NOMO-1 treated with dmso at 0.1 percent for 144 hours (cell line): ENCODE measurements around the gene SEC63.
"Not testable (repeated sequence)": the region's sequence is repeated elsewhere in the genome, so short reads cannot be mapped to it uniquely, and the experiment has no call there.

ENCODE experiments used
- DNase-seq: peaks from one replicate; lab custom pipeline; 2025; ENCODE audit not compliant: unreplicated experiment; lab: John Stamatoyannopoulos, UW

SEC63 gene, protein sequence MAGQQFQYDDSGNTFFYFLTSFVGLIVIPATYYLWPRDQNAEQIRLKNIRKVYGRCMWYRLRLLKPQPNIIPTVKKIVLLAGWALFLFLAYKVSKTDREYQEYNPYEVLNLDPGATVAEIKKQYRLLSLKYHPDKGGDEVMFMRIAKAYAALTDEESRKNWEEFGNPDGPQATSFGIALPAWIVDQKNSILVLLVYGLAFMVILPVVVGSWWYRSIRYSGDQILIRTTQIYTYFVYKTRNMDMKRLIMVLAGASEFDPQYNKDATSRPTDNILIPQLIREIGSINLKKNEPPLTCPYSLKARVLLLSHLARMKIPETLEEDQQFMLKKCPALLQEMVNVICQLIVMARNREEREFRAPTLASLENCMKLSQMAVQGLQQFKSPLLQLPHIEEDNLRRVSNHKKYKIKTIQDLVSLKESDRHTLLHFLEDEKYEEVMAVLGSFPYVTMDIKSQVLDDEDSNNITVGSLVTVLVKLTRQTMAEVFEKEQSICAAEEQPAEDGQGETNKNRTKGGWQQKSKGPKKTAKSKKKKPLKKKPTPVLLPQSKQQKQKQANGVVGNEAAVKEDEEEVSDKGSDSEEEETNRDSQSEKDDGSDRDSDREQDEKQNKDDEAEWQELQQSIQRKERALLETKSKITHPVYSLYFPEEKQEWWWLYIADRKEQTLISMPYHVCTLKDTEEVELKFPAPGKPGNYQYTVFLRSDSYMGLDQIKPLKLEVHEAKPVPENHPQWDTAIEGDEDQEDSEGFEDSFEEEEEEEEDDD

DNA sequence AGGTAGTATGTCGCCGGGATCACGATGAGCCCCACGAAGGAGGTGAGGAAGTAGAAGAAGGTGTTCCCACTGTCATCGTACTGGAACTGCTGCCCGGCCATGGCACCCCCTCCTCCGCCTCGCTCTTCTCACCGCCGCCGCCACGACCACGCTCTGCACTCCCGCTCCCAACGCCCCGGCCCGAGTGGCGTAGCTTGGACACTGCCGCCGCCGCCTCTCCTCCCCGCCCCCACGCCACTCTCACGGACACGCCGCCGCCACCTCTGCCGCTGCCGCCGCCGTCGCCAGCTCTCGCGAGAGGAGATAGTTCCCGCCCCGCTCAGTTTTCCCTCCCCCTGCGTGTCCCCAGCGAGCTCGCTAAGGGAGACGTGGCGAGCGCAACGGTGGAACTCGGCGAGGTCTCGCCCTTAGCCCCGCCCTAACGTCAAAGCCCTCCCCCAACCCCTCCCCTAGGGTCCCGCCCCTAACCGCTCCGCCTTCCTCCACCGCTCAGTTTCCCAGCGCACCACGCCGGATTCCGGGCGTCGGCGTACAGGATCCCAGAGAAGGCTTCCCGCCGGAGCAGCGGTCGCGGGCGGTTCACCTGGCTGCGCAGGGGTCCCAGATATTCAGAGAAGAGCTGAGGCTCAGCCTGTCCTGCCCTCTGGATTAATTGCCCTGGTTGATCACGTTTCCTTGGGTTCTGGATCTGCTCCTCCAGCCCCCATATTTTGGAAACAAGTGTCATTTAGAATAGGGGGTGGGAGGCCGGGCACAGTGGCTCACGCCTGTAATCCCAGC lies at the start of gene SEC63:
TSS of gene SEC63 (minus strand) at position 300 of the 780 bp plus-strand sequence. CDS start at position 101, 199 bp downstream.
- DNase-seq: peak; percentile 93

DNA sequence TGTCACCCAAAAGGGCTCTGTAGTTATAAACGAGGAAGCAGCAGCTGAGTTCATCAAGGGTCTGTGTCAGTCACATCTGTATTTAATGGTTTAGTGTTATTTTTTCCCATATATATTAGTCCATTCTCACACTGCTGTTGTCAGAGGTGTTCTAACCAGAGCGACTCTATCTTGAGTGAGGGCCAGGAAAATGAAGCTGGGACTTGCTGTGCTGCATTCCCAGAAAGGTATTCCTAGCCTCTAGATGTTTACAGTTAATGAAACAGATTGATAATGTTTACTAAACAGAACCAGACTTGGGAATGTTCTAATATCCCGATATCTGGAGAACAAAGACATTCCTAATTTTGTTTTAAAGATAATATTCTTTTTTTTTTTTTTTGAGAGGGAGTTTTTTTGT lies 48.0 kb upstream of the SEC63 start:
- no peak for DNase-seq

DNA sequence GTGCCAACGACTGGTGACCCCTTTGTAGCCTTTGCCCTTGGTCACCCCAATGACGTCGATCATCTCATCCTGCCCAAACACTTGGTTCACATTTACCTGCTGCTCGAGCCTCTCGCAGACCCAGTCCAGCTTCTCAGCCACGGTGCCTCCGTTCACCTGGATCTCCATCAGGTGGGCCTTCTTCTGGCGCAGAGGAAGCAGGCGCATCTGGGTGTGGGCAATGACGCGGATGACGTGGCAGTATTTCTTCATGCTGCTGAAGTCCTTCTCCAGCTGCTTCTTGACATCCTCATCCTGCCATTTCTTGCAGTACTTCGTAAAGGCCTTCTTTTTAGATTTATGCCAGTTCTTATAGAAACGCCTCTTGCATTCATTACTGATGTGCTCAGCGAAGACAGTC lies 46.9 kb upstream of the SEC63 start:
- DNase-seq: no peak

DNA sequence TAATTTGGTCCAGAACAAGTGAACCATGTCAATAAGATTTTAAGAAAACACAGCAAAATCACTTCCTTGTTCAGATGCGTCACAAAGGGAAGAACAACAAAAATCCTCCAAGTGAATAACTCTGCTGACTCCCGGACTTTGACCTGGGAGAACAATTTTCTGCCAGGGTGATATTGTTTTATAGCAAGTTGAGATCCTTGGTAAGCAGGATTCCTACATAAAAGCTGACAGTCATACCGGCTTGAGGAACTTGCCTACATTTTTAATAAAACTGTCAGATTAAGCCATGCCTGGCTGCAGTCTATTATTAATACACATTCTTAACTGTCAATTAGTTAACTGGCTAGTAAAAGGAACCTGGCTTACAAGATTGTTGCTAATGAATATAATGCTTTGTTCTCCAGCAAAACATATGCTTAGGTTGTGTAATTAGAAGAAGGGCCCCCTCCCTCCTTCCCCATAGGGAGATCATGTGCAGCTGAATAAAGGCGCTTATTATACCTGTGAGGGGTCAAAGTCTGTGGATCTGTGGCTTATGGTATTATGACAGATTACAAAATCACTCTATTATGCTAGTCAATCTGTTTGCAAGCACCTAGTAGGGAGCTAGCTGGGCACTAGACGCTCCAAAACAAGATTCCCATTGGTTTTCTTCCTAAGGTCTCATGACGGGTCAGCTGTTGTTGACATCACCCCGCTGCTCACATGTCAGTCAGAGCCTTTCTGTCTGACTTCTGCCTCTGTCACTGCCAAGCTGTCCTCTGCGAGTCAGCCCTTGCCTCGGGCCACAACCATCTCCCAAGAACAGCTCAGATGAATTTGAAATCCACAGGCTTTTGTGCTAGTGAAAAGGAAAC lies 44.6 kb upstream of the SEC63 start:
- peak; percentile 6 for DNase-seq

DNA sequence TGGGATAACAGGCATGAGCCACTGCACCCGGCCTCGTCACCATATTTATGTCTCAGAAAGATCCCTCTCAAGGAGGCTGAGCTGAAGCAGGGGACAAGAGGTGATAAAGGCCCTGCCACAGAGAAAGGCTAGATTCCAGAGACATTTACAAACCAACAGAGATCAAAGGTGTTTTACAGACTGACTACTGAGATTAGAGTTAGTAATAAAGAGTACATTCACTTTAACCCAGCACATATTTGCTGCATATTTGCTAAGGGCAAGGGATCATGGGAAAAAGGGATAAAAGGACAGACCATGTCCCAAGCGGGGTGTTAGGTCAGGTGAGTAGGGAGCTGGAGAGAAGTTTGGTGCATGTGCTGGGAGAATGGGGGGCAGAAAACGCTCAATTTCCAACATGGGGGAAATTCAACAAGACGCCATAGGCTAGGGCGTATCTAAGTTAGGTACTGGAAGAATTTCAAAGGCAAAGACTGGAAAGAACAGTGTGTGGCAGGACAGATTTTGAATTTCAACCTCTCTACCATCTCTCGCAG lies 43.8 kb upstream of the SEC63 start:
- DNase-seq: no peak

DNA sequence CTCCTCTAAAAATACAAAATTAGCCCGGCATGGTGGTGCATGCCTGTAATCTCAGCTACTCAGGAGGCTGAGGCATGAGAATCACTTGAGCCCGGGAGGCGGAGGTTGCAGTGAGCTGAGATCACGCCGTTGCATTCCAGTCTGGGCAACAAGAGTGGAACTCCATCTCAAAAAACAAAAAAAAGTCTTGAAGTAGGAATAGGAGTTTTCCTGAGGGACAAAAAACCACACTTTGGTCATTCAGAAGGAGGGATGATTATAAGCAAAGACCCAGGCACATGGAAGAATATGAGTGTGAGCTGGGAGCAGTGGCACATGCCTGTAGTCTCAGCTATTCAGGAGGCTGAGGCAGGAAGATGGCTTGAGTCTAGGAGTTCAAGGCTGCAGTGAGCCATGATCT lies 42.3 kb upstream of the SEC63 start:
- not testable (repeated sequence) for DNase-seq

DNA sequence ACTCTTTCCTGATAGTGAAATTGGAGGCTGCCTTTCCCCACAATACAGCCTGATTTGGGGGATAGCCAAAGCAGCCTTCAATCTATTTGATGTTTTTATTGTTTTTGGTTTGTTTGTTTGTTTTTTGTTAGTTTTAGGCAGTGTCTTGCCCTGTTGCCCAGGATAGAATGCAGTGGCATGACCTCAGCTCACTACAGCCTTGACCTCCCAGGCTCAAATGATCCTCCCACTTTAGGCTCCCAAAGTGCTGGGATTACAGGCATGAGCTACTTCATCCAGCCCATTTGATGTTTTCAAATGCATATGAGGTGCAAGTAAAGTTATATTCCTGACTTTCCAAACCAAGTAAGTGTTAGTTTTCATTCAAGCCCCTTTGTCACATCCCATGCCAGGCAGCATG lies 41.3 kb upstream of the SEC63 start:
- no peak for DNase-seq

DNA sequence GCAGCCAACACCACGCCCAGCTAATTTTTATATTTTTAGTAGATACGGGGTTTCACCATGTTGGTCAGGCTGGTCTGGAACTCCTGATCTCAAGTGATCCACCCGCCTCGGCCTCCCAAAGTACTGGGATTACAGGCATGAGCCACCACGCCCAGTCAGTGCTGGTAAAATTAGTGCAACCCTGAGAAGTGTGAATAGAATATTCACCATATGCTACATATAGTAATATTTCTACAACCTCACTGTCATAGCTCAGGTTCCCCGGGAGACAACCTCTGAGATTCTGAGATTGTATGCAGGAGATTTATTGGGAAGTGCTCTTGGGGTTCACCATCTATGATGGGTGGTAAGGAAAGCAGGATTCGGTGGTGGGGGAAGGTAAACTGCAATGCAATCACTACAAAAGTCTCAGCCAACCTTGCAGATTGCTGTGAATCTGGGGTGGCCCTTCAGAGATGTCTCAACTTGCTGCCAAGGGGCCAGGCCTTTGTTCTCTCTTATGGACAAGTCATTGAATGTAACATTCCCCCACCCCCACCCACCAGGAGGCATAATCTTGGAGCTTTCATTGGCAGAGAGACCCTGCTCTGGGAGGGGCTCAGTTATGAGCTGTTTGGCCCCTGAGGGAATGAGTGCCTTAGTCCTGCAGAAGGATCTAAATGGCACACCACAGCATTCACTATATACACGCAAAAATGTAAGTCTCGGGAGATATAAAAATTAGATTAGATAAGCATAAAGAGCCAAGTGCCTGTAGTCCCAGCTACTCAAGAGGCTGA lies 34.0 kb upstream of the SEC63 start:
- no peak for DNase-seq

DNA sequence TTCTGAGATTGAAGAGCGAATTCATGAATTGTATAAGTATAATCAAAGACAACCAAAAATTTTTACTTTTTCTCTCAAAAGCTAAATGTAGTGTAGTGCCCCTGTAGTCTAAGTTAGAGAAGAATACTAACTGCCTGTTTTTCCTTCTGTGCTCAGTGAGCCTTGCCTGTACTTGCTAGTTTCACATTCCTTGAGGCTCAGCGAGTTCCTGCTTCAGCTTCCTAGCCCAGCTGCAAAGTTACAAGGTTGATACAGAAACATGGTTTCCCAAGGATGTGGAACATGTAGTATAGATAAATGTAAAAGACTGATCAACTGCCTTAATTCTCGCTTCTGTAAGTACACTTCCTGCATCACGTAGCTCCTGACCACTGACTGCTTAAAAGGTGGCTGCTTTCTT lies 33.1 kb upstream of the SEC63 start:
- DNase-seq: no peak

DNA sequence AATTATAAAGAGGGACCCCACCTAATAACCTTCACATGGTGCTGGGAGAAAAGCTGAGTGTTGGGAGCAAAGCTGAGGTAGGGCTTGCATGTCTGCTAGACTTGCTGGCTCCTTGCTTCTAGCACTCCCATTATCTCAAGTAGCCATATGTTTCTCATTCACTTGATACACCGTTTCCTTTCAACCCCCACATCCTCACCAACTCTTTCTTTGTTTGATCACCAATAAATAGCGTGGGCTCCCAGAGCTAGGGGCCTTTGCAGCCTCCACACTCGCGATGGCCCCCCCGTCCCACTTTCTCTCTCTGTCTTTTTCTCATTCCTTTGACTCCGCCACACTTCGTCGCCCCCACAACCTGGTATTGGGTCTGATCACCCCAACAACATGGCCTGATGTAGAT lies 32.6 kb upstream of the SEC63 start:
- DNase-seq: not testable (repeated sequence)

DNA sequence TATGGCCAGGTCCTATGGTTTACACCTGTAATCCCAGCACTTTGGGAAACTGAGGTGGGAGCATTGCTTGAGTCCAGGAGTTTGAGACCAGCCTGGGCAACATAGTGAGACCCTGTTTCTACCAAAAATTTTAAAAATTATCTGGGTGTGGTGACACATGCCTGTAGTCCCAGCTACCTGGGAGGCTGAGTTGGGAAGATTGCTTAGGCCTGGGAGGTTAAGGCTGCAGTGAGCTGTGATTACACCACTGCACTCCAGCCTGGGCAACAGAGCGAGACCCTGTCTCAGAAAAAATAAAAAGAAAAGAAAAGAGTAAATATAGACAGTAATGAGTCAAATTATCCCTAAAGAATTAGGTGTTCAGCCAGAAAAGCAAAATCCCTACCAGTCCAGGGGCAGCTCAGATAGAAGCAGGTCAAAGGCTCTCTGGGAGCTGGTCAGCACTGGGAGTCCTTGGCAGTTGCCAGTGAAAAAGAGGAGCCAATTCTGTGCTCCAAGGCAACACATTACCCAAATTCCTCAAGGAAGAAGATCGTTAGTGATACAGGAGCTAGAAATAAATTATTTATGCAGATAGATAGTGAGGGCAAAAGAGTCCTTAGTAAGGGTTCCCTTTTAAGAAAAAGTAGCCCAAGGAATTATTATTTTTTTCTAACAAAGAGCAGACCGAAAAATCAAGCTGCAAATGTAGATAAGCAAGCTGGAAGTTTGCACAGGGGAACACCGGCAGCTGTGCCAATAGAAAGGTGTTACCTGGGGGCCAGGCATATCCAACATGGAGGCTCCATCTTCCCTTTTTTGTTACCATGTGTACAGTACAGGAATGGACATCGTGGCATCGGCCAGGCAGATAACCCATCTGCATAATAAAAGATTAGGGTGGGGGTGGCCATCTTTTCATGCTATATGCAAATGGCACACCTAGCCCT lies 31.4 kb upstream of the SEC63 start:
- DNase-seq: no peak

DNA sequence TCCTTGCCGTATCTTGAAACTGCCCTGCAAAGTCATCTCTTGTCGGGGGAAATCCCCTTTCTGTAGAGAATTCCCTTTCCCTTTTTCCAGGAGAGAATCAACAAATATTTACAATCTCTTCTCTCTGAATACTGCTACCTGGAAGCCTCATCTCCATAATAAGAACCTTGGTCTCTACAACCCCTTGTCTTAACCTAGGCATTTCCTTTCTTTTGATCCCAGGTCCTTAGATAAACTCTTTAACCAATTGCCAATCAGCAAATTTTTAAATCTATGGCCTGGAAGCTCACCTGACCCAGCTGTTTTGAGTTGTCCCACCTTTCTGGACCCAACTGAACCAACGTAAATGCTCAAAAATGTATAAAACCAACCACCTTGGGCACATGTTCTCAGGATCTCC lies 30.6 kb upstream of the SEC63 start:
- DNase-seq: no peak

DNA sequence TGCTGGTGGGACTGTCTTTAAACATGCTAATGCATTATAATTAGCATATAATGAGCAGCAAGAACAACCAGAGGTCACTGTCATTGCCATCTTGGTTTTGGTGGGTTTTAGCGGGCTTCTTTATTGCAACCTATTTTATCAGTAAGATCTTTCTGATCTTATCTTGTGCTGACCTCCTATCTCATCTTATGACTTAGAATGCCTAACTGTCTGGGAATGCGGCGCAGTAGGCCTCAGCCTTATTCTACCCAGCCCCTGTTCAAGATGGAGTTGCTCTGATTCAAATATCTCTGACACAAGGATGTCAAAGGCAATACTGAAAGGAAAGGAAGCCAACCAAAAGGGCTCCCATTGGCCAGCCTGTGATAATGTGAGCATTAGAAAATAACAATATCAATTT lies 29.8 kb upstream of the SEC63 start:
- DNase-seq: no peak

DNA sequence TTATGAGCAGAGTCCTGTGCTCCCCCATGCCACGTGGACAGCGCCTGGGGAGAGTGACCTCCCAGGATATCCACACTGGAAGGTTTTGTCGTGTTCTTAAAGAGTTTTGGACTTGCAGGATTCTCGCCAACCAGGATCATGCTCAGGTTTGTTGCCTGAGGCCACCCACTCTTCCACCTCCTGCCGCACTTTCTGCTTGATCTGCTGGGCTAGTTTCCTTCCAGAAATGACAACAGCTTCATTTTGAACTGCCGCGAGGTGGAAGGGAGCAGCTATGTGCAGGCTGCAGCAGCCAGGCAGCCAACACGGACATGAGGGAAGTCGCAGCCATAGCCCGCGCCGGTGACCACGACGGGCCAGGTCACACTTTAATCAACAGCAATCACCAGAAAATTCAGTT lies 27.7 kb upstream of the SEC63 start:
- DNase-seq: no peak

DNA sequence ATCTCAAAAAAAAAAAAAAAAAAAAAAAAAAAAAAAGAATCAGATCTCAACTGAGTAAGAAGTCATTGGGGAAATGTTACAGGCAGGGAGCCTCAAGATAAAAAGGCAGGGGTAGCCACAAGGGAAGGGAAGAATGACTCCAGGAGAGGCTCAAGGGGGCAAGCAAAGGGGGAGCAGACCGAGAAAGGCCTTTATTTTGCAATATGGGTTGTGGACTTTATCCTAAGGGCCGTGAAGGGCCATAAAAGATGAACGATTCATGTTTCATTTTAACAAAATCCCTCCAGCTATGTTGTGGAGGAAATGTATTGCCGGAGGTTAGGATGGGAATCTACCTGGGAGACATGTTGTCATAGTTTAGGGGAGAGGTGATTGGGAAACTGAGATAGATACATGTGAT lies 25.8 kb upstream of the SEC63 start:
- DNase-seq: no peak

DNA sequence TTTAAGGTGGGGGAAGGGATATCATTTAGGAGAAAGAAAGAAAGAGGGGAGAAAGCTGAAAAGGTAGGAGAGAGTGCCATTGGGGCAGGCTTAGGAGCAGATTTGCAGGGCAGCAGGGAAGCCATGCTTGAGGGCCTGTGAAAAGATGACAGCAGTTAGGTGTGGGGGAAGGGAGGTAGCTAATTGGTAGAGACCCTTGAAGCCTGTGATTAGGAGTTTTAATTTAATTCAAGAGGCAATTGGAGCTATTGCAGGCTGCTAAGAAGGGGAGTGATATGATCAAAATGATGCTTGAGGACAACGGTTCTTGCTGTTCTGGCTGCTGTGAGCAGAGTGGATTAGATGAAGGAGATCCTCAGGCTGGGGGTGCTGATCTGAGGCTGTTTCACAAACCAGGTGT lies 24.5 kb upstream of the SEC63 start:
- no peak for DNase-seq

DNA sequence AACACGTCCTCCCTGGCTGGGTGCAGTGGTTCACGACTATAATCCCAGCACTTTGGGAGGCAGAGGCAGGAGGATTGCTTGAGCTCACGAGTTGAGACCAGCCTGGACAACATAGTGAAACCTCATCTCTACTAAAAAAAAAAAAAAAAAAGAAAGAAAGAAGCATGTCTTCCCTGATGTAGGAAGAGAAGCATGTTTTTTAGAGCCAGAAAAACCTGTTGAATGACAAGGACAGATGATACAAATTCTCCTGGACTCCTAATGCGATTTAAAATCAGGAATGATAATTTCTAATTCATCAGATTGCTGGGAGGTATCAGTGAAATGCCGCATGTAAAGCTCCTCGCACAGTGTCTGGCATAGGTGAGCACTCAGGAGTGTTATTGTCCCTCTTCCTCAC lies 23.7 kb upstream of the SEC63 start:
- DNase-seq: no peak

DNA sequence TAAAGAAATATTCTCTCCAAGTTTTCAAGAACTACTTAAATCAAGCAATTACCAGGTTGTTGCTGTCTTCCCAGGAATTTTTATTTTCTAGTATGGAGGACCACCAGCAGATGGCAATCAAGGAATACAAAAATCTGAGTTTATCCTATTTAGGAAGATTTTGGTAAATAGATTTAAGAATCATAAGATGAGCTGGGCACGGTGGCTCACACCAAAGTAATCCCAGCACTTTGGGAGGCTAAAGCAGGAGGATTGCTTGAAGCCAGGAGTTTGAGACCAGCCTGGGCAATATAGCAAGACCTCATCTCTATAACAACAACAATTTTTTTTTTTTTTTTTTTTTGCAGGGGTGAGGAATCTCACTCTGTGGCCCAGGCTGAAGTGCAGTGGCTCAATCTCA lies 19.3 kb upstream of the SEC63 start:
- DNase-seq: no peak
